Left ventricle myocardium superior (tissue), 1 donor: ENCODE results near the gene DAZ2. TPM values are rescaled to one million over a fixed set of nuclear protein-coding genes. Genes with fewer than 3 reads are reported as not detected.
"Not testable (repeated sequence)": the region's sequence is repeated elsewhere in the genome, so short reads cannot be mapped to it uniquely, and the experiment has no call there.

Experiments used
- ATAC-seq: fragments of 200-7000 bp; cut with Tn5 transposase; one replicate; pipeline ENCODE4 v1.9.1; 2020; ENCODE audit warnings: mild to moderate bottlenecking, moderate library complexity
- DNase-seq: peaks from one replicate; pipeline ENCODE4 v3.0.0-alpha.2; 2020
- intact Hi-C: fragments of 100-400 bp; cut with micrococcal nuclease; formaldehyde crosslinking; loops from one replicate; pipeline ENCODE4 v1.11.0; 2022
- long read RNA-seq: library from polyadenylated mRNA; unstranded; transcript quantifications from one replicate; pipeline ENCODE4 v2.0.0, GENCODE V29; 2021
- total RNA-seq: library from RNA; stranded (reverse); fragmentation: NEBNext Ultra II Directional; extraction: Animal tissue kit (Norgen Biotek cat#: 25700); gene quantifications from one replicate; pipeline ENCODE4 v1.2.1, GENCODE V29; 2021
- donor health status: DM: no; HTN: yes; CAD: no; lungs with severe emphysema.

DAZ2 gene, protein sequence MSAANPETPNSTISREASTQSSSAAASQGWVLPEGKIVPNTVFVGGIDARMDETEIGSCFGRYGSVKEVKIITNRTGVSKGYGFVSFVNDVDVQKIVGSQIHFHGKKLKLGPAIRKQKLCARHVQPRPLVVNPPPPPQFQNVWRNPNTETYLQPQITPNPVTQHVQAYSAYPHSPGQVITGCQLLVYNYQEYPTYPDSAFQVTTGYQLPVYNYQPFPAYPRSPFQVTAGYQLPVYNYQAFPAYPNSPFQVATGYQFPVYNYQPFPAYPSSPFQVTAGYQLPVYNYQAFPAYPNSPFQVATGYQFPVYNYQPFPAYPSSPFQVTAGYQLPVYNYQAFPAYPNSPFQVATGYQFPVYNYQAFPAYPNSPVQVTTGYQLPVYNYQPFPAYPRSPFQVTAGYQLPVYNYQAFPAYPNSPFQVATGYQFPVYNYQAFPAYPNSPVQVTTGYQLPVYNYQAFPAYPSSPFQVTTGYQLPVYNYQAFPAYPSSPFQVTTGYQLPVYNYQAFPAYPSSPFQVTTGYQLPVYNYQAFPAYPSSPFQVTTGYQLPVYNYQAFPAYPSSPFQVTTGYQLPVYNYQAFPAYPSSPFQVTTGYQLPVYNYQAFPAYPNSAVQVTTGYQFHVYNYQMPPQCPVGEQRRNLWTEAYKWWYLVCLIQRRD
- not detected for total RNA-seq
- long read RNA-seq = 0 reads

DNA sequence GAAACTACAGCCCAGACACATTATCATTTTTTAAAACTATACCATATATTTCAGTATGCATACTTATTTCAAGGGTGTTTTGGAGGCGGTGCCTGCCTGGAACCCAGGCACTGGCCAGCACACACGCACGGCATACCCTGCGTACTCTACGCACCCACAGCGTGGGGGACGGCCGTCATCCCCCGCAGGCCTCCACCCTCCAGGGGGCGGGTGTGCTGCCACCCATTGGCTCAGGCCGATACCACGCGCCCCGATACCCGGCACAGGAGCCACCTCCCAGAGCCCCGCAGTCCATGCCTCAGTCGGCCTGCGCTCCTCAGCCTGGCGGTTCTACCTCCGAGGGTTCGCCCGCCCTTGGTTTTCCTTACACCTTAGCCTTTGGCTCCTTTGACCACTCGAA lies at the start of gene DAZ2:
Gene DAZ2, plus strand, starts transcription at position 301 of the 400 bp plus-strand sequence. CDS start 208 bp downstream, outside the sequence.
- DNase-seq, intact Hi-C loops, ATAC-seq: not testable (repeated sequence)

DNA sequence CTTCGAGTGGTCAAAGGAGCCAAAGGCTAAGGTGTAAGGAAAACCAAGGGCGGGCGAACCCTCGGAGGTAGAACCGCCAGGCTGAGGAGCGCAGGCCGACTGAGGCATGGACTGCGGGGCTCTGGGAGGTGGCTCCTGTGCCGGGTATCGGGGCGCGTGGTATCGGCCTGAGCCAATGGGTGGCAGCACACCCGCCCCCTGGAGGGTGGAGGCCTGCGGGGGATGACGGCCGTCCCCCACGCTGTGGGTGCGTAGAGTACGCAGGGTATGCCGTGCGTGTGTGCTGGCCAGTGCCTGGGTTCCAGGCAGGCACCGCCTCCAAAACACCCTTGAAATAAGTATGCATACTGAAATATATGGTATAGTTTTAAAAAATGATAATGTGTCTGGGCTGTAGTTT lies 20.4 kb upstream of the DAZ2 start, which contains the start of gene DAZ1:
Gene DAZ1, minus strand, starts transcription at position 101 of the 400 bp plus-strand sequence. CDS start 208 bp downstream, outside the sequence.
- DNase-seq, intact Hi-C loops, ATAC-seq: not testable (repeated sequence)

DNA sequence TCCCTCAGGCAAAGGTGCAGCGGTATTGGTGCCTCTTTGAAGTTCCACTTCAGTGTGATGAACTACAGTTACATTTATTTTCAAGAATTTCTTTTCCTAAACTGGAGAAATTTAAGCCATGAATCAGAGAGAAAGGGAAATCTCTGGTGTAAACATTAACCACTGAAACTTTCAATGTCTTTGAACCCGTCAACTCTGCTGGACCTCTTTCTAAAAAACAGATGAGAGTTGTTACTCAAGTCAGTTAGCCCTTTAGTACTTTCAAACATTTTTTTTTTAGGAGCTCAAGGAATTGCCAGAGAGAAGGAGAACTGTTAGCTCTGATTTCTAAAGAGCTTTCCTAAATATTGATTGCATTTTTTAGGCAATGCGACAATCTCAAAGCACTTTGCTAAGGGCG lies 11.9 kb upstream of the DAZ2 start:
- DNase-seq, intact Hi-C loops, ATAC-seq: not testable (repeated sequence)

DNA sequence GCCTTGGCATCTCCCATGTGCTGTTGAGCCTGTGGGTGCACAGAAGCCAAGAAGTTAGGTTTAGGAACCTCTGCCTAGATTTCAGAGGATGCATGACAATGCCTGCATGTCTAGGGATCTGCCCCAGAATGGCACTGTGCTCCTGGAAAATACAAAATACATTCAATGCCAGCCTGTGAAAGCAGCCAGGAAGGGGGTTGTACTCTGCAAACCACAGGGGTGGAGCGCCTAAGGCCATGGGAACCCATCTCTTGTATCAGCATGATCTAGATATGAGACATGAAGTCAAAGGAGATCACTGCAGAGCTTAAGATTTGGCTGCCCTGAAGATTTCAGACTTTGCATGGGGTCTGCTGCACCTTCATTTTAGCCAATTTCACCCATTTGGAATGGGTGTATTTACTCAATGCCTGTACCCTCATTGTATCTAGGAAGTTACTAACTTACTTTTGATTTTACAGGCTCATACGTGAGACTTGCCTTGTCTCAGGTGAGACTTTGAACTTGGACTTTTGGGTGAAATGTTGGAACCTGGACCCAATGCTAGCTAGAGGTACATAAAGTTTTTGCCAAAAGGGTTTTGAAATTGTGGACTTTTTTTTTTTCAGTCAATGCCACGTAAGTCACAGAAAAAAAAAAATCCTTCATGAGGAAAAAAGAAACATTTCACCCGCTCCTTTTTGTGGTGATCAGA lies 9.4 kb upstream of the DAZ2 start:
- intact Hi-C loops, ATAC-seq, DNase-seq: not testable (repeated sequence)

DNA sequence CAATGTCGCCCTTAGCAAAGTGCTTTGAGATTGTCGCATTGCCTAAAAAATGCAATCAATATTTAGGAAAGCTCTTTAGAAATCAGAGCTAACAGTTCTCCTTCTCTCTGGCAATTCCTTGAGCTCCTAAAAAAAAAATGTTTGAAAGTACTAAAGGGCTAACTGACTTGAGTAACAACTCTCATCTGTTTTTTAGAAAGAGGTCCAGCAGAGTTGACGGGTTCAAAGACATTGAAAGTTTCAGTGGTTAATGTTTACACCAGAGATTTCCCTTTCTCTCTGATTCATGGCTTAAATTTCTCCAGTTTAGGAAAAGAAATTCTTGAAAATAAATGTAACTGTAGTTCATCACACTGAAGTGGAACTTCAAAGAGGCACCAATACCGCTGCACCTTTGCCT lies 8.7 kb upstream of the DAZ2 start:
- DNase-seq, ATAC-seq, intact Hi-C loops: not testable (repeated sequence)

Other genes with a start within 250 kb of the DAZ2 start
- gene BPY2, start 235.3 kb upstream of the DAZ2 start, total RNA-seq = not detected
- not detected for gene DAZ1, start 20.5 kb upstream of the DAZ2 start, total RNA-seq